B cell (primary cell): ENCODE data around the gene FCRL6. TPM values are rescaled to one million over a fixed set of nuclear protein-coding genes. Genes with fewer than 3 reads are reported as not detected.

Source experiments
- ATAC-seq: fragments of 200-7000 bp; cut with Tn5 transposase; one replicate; pipeline ENCODE4 v1.10.0; 2021; ENCODE audit warnings: low read depth, mild to moderate bottlenecking, moderate number of reproducible peaks, moderate library complexity
- CTCF ChIA-PET: fragments of 350-600 bp; sonication (Branson Sonifier 250); formaldehyde crosslinking; loops from one replicate; lab custom pipeline; 2021; ENCODE audit warnings: antibody characterized with exemption, inconsistent platforms; lab: Charles Lee
- POLR2A ChIA-PET: fragments of 350-600 bp; sonication (Branson Sonifier 250); formaldehyde crosslinking; loops from one replicate; lab custom pipeline; 2021; ENCODE audit warnings: antibody characterized with exemption; lab: Charles Lee
- DNase-seq: peaks from one replicate; pipeline ENCODE4 v3.0.0; 2013
- H2AFZ ChIP-seq: 2 replicates; pipeline ENCODE4 v1.6.1; 2012; ENCODE audit warnings: mild to moderate bottlenecking, low read depth, low read length; ENCODE audit not compliant: insufficient read depth, poor library complexity, severe bottlenecking
- H3K27ac ChIP-seq, 2 donors: 1 replicate in 1 of 2; 2 replicates in 1 of 2; pipeline ENCODE4 v1.5.1; 2012 to 2013; ENCODE audit warnings: low read length in 2 of 2, mild to moderate bottlenecking in 2 of 2, moderate library complexity in 1 of 2
- H3K27me3 ChIP-seq, 4 experiments: fragments of 200-600 bp in 1 of 4; sonication (generic) in 1 of 4; replicated peaks in 1 of 4; 1 replicate in 2 of 4; 2 replicates in 2 of 4; pipeline versions ENCODE4 v1.6.1 to v1.7.0; 2013 to 2016; ENCODE audit warnings: low read length in 3 of 4, mild to moderate bottlenecking in 2 of 4, mixed read lengths in 1 of 4, moderate library complexity in 1 of 4; ENCODE audit not compliant: insufficient read depth in 4 of 4, control insufficient read depth in 3 of 4; ENCODE audit errors: control extremely low read depth in 1 of 4
- H3K36me3 ChIP-seq, 2 experiments: replicated peaks in 1 of 2; 1 replicate in 1 of 2; 2 replicates in 1 of 2; pipeline versions ENCODE4 v1.6.1 to v1.7.1; 2013; ENCODE audit warnings: low read length in 1 of 2; ENCODE audit not compliant: insufficient read depth in 2 of 2, control insufficient read depth in 1 of 2; ENCODE audit errors: control extremely low read depth in 1 of 2, extremely low read depth in 1 of 2
- H3K4me1 ChIP-seq, 2 donors: fragments of 200-600 bp in 1 of 2; sonication (generic) in 1 of 2; 1 replicate in 1 of 2; 2 replicates in 1 of 2; pipeline versions ENCODE4 v1.5.1 to v1.6.1; 2013 to 2017; ENCODE audit warnings: low read length in 2 of 2; ENCODE audit not compliant: control insufficient read depth in 2 of 2, insufficient read depth in 2 of 2
- H3K4me2 ChIP-seq: replicated peaks from 2 replicates; pipeline ENCODE3; 2012; ENCODE audit warnings: mild to moderate bottlenecking, low read depth, low read length; ENCODE audit not compliant: poor library complexity, severe bottlenecking
- H3K4me3 ChIP-seq, 5 experiments: fragments of 200-600 bp in 1 of 5; sonication (generic) in 1 of 5; 1 replicate in 3 of 5; 2 replicates in 2 of 5; pipeline versions ENCODE4 v1.5.1 to v1.7.0; 2011 to 2016; ENCODE audit warnings: low read length in 4 of 5, mild to moderate bottlenecking in 4 of 5, low read depth in 2 of 5, control low read depth in 1 of 5, moderate library complexity in 1 of 5; ENCODE audit not compliant: insufficient read depth in 1 of 5; ENCODE audit errors: control extremely low read depth in 1 of 5, extremely low read depth in 1 of 5
- H3K79me2 ChIP-seq: fragments of 200-600 bp; sonication (generic); one replicate; pipeline ENCODE4 v1.6.0; 2016; ENCODE audit warnings: low read length; ENCODE audit not compliant: control insufficient read depth, insufficient read depth
- H3K9ac ChIP-seq: fragments of 200-600 bp; sonication (generic); 2 replicates; pipeline ENCODE4 v1.6.1; 2017; ENCODE audit warnings: mild to moderate bottlenecking, low read length, moderate library complexity
- H3K9me3 ChIP-seq, 3 donors: one replicate each; pipeline versions ENCODE4 v1.6.1 to v1.7.1; 2013; ENCODE audit warnings: low read length in 2 of 3; ENCODE audit not compliant: control insufficient read depth in 2 of 3, insufficient read depth in 1 of 3; ENCODE audit errors: control extremely low read depth in 1 of 3
- H4K20me1 ChIP-seq: 2 replicates; pipeline ENCODE4 v1.6.0; 2012; ENCODE audit warnings: mild to moderate bottlenecking, low read length; ENCODE audit not compliant: insufficient read depth, control insufficient read depth, poor library complexity, severe bottlenecking
- H3K27ac Mint-ChIP-seq: one replicate; pipeline ENCODE4 v1.8.0; 2021; ENCODE audit warnings: mixed read lengths
- H3K27me3 Mint-ChIP-seq: one replicate; pipeline ENCODE4 v1.8.0; 2021; ENCODE audit warnings: mixed read lengths
- H3K4me1 Mint-ChIP-seq: one replicate; pipeline ENCODE4 v1.8.0; 2021; ENCODE audit warnings: mixed read lengths
- H3K4me3 Mint-ChIP-seq: one replicate; pipeline ENCODE4 v1.8.0; 2021; ENCODE audit warnings: mixed read lengths
- H3K9me3 Mint-ChIP-seq: one replicate; pipeline ENCODE4 v1.8.0; 2022; ENCODE audit warnings: mixed read lengths; ENCODE audit not compliant: insufficient read depth
- CTCF ChIP-seq: fragments of 200-600 bp; IDR thresholded peaks from one replicate; pipeline ENCODE4 v1.8.0; 2022; ENCODE audit warnings: antibody characterized with exemption, mild to moderate bottlenecking
- EZH2 ChIP-seq: IDR thresholded peaks from 2 replicates; pipeline ENCODE4 v1.6.1; 2012; ENCODE audit warnings: borderline replicate concordance, low read depth, mild to moderate bottlenecking, moderate library complexity, low read length; ENCODE audit not compliant: insufficient read depth, poor library complexity, severe bottlenecking
- WGBS: methylation state at CpG from one replicate; pipeline ENCODE4 v1.1.5; 2013; ENCODE audit warnings: missing lambda C conversion rate; ENCODE audit not compliant: insufficient coverage; 5-methylcytosine and 5-hydroxymethylcytosine counted together
- intact Hi-C: fragments of 100-400 bp; cut with micrococcal nuclease; formaldehyde crosslinking; loops from one replicate; pipeline ENCODE4 v1.10.0; 2022
- polyA plus RNA-seq: library from polyadenylated mRNA; depleted of rRNA; stranded (reverse); fragments of >200 nt; gene quantifications from 2 replicates; pipeline ENCODE4 v1.2.3, GENCODE V29; 2012
- total RNA-seq, 2 donors: library from RNA; stranded (reverse); fragments of 120-200 nt in 1 of 2; gene quantifications; 1 replicate in 1 of 2; 2 replicates in 1 of 2; pipeline versions ENCODE4 v1.2.3 to v1.2.4, GENCODE V29; 2013 to 2022

Gene FCRL6
- total and polyA plus RNA-seq, 2 donors (not counting 1 experiment from before 2014, with no cell fraction given): 0.81 TPM; not detected in 1

- H3K9ac ChIP-seq: no peak overlapping the region
- no peak overlapping the region for H3K4me2 ChIP-seq
- no peaks in the 10 kb centered on the region for H3K9me3 ChIP-seq
- ATAC-seq (no peak), DNase-seq (no peak)
- peaks cover 29% of the 10 kb centered on the region for H3K27me3 Mint-ChIP-seq
- H3K79me2 ChIP-seq: no peaks in the 10 kb centered on the region
- WGBS: 90% methylated on average over 2 of the region's 2 CpGs
- ChIA-PET POLR2A (no interaction called here), CTCF (interaction anchor here (0.8 to 1.7 kb wide), 4 partner anchors 20 to 105 kb away, joined by 3 to 4 read pairs (median 3); no protein-coding TSS in a partner anchor)
- no peaks in the 10 kb centered on the region for H3K4me1 ChIP-seq
- H3K4me3 ChIP-seq: no peak overlapping the region
- TF ChIP-seq EZH2 (no peak), CTCF (no peak)
- H3K4me1 Mint-ChIP-seq: peaks cover 4% of the 10 kb centered on the region
- no peaks in the 10 kb centered on the region for H4K20me1 ChIP-seq
- intact Hi-C loops: no loop called here
- no peak overlapping the region for H3K4me3 Mint-ChIP-seq
- no peak overlapping the region for H3K27ac Mint-ChIP-seq
- no peaks in the 10 kb centered on the region for H3K36me3 ChIP-seq
- no peak overlapping the region for H3K27ac ChIP-seq
- H3K9me3 Mint-ChIP-seq: no peaks in the 10 kb centered on the region
- no peak overlapping the region for H2AFZ ChIP-seq
- peaks cover 0 to 6% (median 3%) of the 10 kb centered on the region in 4 experiments for H3K27me3 ChIP-seq
These were observed 39.6 kb downstream of the FCRL6 start for GRCh38 chr1:159841749-159842148.

DNA sequence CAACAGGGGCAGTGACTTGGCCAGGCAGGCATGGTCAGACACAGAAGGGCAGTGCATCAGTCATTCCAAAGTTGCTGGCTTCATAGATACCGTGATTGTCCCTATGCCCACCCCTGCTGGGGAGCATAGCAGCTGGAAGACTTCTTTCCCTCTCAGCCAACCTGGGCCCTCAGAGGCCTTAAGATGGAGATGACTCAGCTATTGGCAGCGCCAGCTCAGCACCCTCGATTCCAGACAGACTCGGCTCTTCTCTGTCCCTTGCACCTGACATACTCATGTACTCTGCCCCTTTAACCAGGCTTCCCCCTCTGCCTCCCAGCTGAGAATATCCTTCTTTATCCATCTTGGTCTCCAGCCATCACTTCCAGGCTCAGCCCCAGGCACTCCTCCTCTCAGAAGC lies 41.3 kb downstream of the FCRL6 start:
- Histone ChIP-seq H3K4me2 (no peak overlapping the region), H3K4me3 (no peak overlapping the region), H3K9ac (no peak overlapping the region), H3K4me1 (no peaks in the 10 kb centered on the region), H3K79me2 (no peaks in the 10 kb centered on the region), H3K27me3 (peaks cover 0 to 6% (median 3%) of the 10 kb centered on the region in 4 experiments), H2AFZ (no peak overlapping the region), H4K20me1 (no peaks in the 10 kb centered on the region), H3K9me3 (no peaks in the 10 kb centered on the region), H3K27ac (no peak overlapping the region), H3K36me3 (no peaks in the 10 kb centered on the region)
- no peak for TF ChIP-seq EZH2
- TF ChIP-seq CTCF: no peak
- ChIA-PET CTCF (interaction anchor here (0.9 to 1.4 kb wide), 3 partner anchors 41 to 164 kb away, joined by 3 to 4 read pairs (median 3); partner anchors contain the start of gene FCRL6), POLR2A (no interaction called here)
- ATAC-seq (no peak), DNase-seq (no peak)
- Mint-ChIP-seq H3K27ac (no peak overlapping the region), H3K9me3 (no peaks in the 10 kb centered on the region), H3K4me1 (peaks cover 4% of the 10 kb centered on the region), H3K27me3 (peaks cover 37% of the 10 kb centered on the region), H3K4me3 (no peak overlapping the region)
- intact Hi-C loops: no loop called here
- 75% methylated on average over 4 of the region's 4 CpGs for whole genome bisulfite sequencing
